ENCODE data around the gene ZFP57. TPM values are rescaled to one million over a fixed set of nuclear protein-coding genes. Genes with fewer than 3 reads are reported as not detected.
"Not testable (repeated sequence)": the region's sequence is repeated elsewhere in the genome, so short reads cannot be mapped to it uniquely, and the experiment has no call there.

The ZFP57 gene
- total RNA-seq, 4 donors from 2014 or later: 0.76 TPM; not detected in 3

DNA sequence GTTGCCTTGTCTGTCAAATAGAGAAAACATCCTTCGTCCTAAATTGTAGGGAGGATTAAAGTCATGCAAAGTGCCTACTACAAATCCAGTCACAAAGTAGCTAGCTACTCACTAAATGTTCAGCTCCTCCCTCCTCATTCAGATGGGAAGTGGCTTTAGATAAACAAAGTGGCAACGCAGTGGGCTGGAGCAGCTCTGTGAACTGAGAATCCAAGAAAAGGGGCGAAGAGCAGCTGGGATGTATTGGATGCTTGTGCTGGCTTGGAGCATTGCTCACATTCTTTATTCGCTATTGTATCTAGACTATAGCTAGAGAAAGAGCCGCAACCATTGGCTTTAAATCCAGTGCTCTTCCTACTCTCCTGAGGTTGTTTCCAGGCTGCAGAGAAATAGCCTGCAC is 13.8 kb downstream of the ZFP57 start:
- TF ChIP-seq POLR2A (IDR thresholded peaks at IDR 0.05) (no peak), EP300 (IDR thresholded peaks at IDR 0.05) (no peak), POLR2AphosphoS5 (IDR thresholded peaks at IDR 0.05) (no peak)
- TF ChIP-seq, protein P1, sequence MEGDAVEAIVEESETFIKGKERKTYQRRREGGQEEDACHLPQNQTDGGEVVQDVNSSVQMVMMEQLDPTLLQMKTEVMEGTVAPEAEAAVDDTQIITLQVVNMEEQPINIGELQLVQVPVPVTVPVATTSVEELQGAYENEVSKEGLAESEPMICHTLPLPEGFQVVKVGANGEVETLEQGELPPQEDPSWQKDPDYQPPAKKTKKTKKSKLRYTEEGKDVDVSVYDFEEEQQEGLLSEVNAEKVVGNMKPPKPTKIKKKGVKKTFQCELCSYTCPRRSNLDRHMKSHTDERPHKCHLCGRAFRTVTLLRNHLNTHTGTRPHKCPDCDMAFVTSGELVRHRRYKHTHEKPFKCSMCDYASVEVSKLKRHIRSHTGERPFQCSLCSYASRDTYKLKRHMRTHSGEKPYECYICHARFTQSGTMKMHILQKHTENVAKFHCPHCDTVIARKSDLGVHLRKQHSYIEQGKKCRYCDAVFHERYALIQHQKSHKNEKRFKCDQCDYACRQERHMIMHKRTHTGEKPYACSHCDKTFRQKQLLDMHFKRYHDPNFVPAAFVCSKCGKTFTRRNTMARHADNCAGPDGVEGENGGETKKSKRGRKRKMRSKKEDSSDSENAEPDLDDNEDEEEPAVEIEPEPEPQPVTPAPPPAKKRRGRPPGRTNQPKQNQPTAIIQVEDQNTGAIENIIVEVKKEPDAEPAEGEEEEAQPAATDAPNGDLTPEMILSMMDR (IDR thresholded peaks at IDR 0.05): no peak
- WGBS: 59% methylated on average over 5 of the region's 5 CpGs
- Histone ChIP-seq H3K36me3 (no peaks in the 10 kb centered on the region), H3K9me3 (no peaks in the 10 kb centered on the region), H3K27ac (no peak overlapping the region), H3K27me3 (peaks cover 38% of the 10 kb centered on the region), H3K4me3 (no peak overlapping the region), H3K4me1 (no peaks in the 10 kb centered on the region)
- no peak for DNase-seq (ENCODE audit: low spot score in 2 of 2)

DNA sequence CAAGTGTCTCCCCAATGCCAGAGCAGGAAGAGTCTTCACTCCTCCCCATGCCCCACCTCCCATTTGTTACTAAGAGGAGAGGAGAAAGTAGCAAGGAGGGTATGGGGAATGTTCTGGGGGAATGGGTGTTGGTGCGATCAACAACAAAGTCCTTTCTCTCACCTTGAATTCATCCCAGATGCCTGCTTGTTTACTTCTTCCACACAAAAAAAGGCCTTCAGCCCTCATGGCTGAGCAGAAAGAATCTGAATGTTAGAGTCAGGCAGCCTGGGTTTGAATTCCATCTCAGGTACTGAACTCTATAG is 14.2 kb downstream of the ZFP57 start:
- H3K4me1 ChIP-seq: no peaks in the 10 kb centered on the region
- WGBS: 90% methylated on average over 1 of the region's 1 CpG
- DNase-seq (ENCODE audit: low spot score in 2 of 2): no peak
- H3K36me3 ChIP-seq: no peaks in the 10 kb centered on the region
- H3K27me3 ChIP-seq: peaks cover 42% of the 10 kb centered on the region
- no peak for TF ChIP-seq POLR2AphosphoS5 (IDR thresholded peaks at IDR 0.05)
- TF ChIP-seq EP300 (IDR thresholded peaks at IDR 0.05): no peak
- TF ChIP-seq, protein P1 (IDR thresholded peaks at IDR 0.05): no peak
- TF ChIP-seq POLR2A (IDR thresholded peaks at IDR 0.05): no peak
- H3K9me3 ChIP-seq: no peaks in the 10 kb centered on the region
- H3K4me3 ChIP-seq: no peak overlapping the region
- H3K27ac ChIP-seq: no peak overlapping the region

DNA sequence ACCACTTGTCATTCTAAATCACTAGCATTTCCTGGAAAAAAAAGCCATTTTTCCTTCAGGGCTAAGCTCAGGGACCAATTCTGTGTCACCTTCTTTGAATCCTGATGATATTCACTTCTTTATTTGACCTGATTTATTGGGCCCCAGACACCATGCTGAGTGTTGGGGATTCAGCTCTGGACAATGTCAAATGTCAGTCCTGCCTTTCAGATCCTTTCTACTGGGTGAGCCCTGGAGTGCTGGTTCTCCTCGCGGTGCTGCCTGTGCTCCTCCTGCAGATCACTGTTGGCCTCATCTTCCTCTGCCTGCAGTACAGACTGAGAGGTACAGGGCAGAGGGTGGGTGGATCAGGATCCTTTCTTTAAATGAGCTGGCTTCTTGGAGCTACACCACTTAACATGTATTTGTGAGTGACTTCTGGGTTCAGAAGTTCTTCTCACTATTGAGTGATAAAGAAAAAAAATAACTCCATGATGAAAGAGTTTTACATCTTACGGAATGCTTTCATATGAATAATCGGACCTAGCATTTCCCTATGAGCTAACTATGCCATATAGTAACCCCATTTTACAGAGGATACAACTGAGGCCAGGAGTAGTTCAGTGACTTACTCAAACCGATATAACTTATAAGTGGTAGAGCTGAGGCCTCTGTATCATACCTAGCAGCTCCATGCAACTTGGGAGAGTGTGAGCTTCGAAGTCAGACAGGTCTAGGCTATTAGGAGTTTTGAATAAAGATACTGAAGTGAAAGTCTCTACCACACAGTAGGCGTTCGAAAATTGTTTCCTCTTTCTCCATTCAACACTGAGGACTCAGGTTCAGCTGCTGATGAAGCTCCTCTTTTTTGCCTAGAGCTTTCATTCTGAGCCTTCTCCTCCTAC is 14.8 kb downstream of the ZFP57 start:
- no peaks in the 10 kb centered on the region for H3K36me3 ChIP-seq
- DNase-seq (ENCODE audit: low spot score in 2 of 2): no peak
- no peaks in the 10 kb centered on the region for H3K4me1 ChIP-seq
- H3K27me3 ChIP-seq: peaks cover 43% of the 10 kb centered on the region
- no peak overlapping the region for H3K4me3 ChIP-seq
- no peaks in the 10 kb centered on the region for H3K9me3 ChIP-seq
- no peak overlapping the region for H3K27ac ChIP-seq
- 70% methylated on average over 8 of the region's 8 CpGs for WGBS
- TF ChIP-seq EP300 (IDR thresholded peaks at IDR 0.05) (no peak), POLR2AphosphoS5 (IDR thresholded peaks at IDR 0.05) (no peak), POLR2A (IDR thresholded peaks at IDR 0.05) (no peak)
- TF ChIP-seq, protein P1 (IDR thresholded peaks at IDR 0.05): no peak

DNA sequence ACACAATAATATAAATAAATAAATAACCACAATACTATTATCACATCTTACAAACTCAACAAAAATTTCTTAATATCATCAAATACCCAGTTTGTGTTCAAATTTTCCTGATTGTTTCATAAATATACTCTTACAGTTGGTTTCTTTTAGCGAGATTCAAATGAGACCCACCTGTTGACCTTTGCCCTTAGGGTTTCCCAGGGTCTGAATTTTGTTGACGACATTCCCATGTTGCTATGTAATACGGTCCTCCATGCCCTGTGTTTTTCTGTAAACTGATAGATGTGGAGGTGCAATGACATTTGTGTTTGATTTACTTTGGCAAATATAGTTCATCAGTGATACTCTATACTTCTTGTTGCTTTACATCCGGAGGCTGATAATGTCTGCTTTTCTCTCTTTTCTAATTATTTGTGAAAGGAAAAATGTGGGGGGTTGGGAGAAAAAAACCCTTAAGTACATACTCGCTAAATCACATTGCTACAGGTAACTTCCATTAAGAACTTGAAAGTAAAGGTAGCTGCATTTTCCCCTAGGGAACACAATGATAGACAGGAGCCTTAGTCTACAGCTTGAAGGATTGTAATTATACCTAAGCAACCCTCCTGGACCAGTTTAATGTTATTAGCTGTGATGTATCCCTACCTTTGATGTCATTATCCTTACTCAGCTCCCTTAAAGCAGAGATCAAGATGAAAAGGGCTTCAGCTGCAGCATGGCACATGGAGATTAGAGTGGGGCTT is 17.5 kb downstream of the ZFP57 start:
- Histone ChIP-seq H3K36me3 (no peaks in the 10 kb centered on the region), H3K4me3 (no peak overlapping the region), H3K4me1 (no peaks in the 10 kb centered on the region), H3K9me3 (no peaks in the 10 kb centered on the region), H3K27ac (no peak overlapping the region), H3K27me3 (peaks cover 31% of the 10 kb centered on the region)
- WGBS: 58% methylated on average over 5 of the region's 5 CpGs
- DNase-seq (ENCODE audit: low spot score in 2 of 2): no peak
- TF ChIP-seq, protein P1 (IDR thresholded peaks at IDR 0.05): no peak
- TF ChIP-seq POLR2AphosphoS5 (IDR thresholded peaks at IDR 0.05): no peak
- no peak for TF ChIP-seq EP300 (IDR thresholded peaks at IDR 0.05)
- TF ChIP-seq POLR2A (IDR thresholded peaks at IDR 0.05): no peak

DNA sequence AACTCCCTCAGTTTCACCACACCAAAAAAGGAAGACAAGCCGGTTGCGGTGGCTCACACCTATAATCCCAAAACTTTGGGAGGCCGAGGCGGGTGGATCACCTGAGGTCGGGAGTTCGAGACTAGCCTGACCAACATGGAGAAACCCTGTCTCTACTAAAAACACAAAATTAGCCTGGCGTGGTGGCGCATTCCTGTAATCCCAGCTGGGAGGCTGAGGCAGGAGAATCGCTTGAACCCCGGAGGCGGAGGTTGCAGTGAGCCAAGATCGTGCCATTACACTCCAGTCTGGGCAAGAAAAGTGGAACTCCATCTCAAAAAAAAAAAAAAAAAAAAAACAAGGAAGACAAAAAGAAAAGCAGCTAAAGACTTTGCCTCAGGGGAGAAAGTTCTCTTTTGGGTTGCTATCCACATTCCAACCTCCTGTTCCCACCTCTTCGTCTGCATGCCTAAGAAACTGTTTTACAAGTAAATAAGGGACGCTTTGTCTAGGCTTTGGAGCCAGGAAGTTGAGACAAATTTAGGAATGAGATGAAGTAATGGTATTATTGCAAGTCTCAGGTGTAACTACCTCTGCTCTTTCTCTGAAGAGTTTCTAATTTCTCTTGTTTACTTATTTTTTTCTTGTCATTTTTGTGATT is 19.3 kb downstream of the ZFP57 start:
- DNase-seq (ENCODE audit: low spot score in 2 of 2); H3K27ac ChIP-seq; H3K9me3 ChIP-seq; H3K4me1 ChIP-seq; H3K4me3 ChIP-seq; H3K36me3 ChIP-seq: not testable (repeated sequence)
- 24% methylated on average over 14 of the region's 14 CpGs for WGBS
- H3K27me3 ChIP-seq: peaks cover 31% of the 10 kb centered on the region

All from suprapubic skin (tissue), 4 donors.